HepG2 (cell line): ENCODE results near the gene ZNF385B. TPM values are rescaled to one million over a fixed set of nuclear protein-coding genes. Genes with fewer than 3 reads are reported as not detected.
A peak's percentile ranks its signal among the peaks of the same experiment; 100 is the strongest.

Experiments
- CCDC6 ChIP-seq: sonication (generic); formaldehyde crosslinking; IDR thresholded peaks from 2 replicates; pipeline ENCODE4 v1.8.1; 2022; ENCODE audit warnings: mild to moderate bottlenecking, missing genetic modification reagents, moderate library complexity
- HOXD1 ChIP-seq: sonication (generic); formaldehyde crosslinking; IDR thresholded peaks from 2 replicates; pipeline ENCODE4 v1.5.0; 2020; ENCODE audit warnings: missing genetic modification reagents
- KLF9 ChIP-seq: IDR thresholded peaks from 2 replicates; pipeline ENCODE4 v1.6.1; 2016; ENCODE audit warnings: low read depth
- RARA ChIP-seq: IDR thresholded peaks from 2 replicates; pipeline ENCODE4 v1.6.1; 2016; ENCODE audit warnings: missing genetic modification reagents, missing compliant biosample characterization
- RCOR2 ChIP-seq: IDR thresholded peaks from 2 replicates; pipeline ENCODE4 v1.6.1; 2016; ENCODE audit warnings: missing biosample characterization, missing genetic modification reagents
- SMC3 ChIP-seq: IDR thresholded peaks from 2 replicates; pipeline ENCODE4 v1.6.1; 2011; ENCODE audit warnings: low read length, improper control_type of control experiment
- SMYD3 ChIP-seq: sonication (generic); formaldehyde crosslinking; IDR thresholded peaks from 2 replicates; pipeline ENCODE4 v1.8.1; 2023; ENCODE audit warnings: mild to moderate bottlenecking, missing genetic modification reagents
- THRA ChIP-seq: sonication (generic); formaldehyde crosslinking; IDR thresholded peaks from 2 replicates; pipeline ENCODE4 v1.4.0; 2020; ENCODE audit warnings: missing genetic modification reagents, borderline replicate concordance
- ZNF207 ChIP-seq: fragments of 450-650 bp; IDR thresholded peaks from 2 replicates; pipeline ENCODE4 v1.6.1; 2016; ENCODE audit warnings: antibody characterized with exemption, borderline replicate concordance
- ZNF598 ChIP-seq: sonication (generic); formaldehyde crosslinking; IDR thresholded peaks from 2 replicates; pipeline ENCODE4 v1.5.1; 2020; ENCODE audit warnings: mild to moderate bottlenecking, missing genetic modification reagents, borderline replicate concordance
- ZNF740 ChIP-seq: sonication (generic); formaldehyde crosslinking; IDR thresholded peaks from 2 replicates; pipeline ENCODE4 v1.4.0; 2020; ENCODE audit warnings: missing genetic modification reagents
- ZNF747 ChIP-seq: sonication (generic); formaldehyde crosslinking; IDR thresholded peaks from 2 replicates; pipeline ENCODE4 v1.8.1; 2023; ENCODE audit warnings: missing genetic modification reagents, mild to moderate bottlenecking, borderline replicate concordance
- ZNF761 ChIP-seq: sonication (generic); formaldehyde crosslinking; conservative IDR thresholded peaks from 2 replicates; pipeline ENCODE4 v1.4.0; 2020; ENCODE audit warnings: mild to moderate bottlenecking, missing genetic modification reagents
- polyA plus RNA-seq, 8 experiments: library from polyadenylated mRNA; depleted of rRNA in 3 of 8; stranded (reverse) in 7 of 8; unstranded in 1 of 8; fragments of >200 nt; fragmentation: Illumina TruSeq in 4 of 8; extraction: Trizol in 4 of 8; gene quantifications; 2 replicates each; pipeline versions ENCODE4 v1.2.1 to v1.2.3, GENCODE V29; 2011 to 2016; ENCODE audit warnings: low read depth in 4 of 8, missing spikeins in 1 of 8, mixed read lengths in 1 of 8; ENCODE audit not compliant: insufficient read depth in 1 of 8
- total RNA-seq, 5 experiments: library from RNA; depleted of rRNA; stranded (reverse); fragments of >200 nt; fragmentation: Illumina TruSeq; extraction: Trizol; gene quantifications; 2 replicates each; pipeline ENCODE4 v1.2.3, GENCODE V29; 2016; ENCODE audit warnings: low read depth in 1 of 5
- TF ChIP-seq, protein P1 (sequence below): sonication (generic); formaldehyde crosslinking; IDR thresholded peaks from 2 replicates; pipeline ENCODE4 v1.4.0; 2020; ENCODE audit warnings: missing genetic modification reagents
- TF ChIP-seq, protein P2 (sequence below): sonication (generic); formaldehyde crosslinking; IDR thresholded peaks from 2 replicates; pipeline ENCODE4 v1.4.0; 2020; ENCODE audit warnings: mild to moderate bottlenecking, missing genetic modification reagents
- TF ChIP-seq, protein P3 (sequence below): sonication (generic); formaldehyde crosslinking; IDR thresholded peaks from 2 replicates; pipeline ENCODE4 v1.4.0; 2020; ENCODE audit warnings: missing genetic modification reagents
- TF ChIP-seq, protein P4 (sequence below): IDR thresholded peaks from 2 replicates; pipeline ENCODE4 v1.6.1; 2012; ENCODE audit warnings: low read depth, low read length, improper control_type of control experiment

ZNF385B gene
- total and polyA plus RNA-seq, 2 of the 13 experiments (the other 11 are each of a cell fraction or from before 2014, with no cell fraction given), result 3.3 to 6.7 TPM

DNA sequence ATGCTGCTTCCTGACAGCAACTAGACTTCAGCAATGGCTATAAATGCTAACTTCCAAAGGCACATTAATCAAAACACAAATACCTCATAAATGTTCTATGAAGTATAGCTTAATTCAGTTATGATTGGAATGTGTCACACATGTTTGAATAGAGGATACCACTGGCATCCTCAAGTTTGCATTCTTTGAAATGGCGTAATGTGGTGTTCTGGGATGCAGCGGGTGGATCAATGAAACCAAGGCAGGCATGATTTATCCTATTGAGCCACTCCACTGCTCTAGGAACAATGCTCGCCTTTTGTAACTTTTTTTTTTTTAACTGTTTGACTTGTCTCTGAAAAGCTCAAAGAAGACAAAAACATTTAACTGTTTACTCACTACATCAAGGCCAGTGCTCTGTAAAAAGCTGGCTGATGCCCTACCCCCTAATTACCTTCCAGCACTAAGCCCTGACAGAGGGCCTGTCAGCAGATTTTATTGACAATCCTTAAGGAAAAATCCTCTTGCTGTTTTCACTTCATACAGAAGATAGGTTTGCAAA lies 318.0 kb downstream of the ZNF385B start (continued):
- TF ChIP-seq KLF9 (CRISPR knock-in tag) (peak; percentile 63; the same call in 1 of the 2 replicates), RARA (CRISPR knock-in tag) (peak; percentile 88), ZNF761 (CRISPR knock-in tag) (peak; percentile 90), CCDC6 (CRISPR knock-in tag) (no peak), HOXD1 (CRISPR knock-in tag) (peak; percentile 86), ZNF740 (CRISPR knock-in tag) (0 out of 2 replicates have a peak, but pooled peaks have one; percentile 15), THRA (CRISPR knock-in tag) (peak; percentile 85), RCOR2 (CRISPR knock-in tag) (peak; percentile 99), SMYD3 (CRISPR knock-in tag) (peak; percentile 69; the same call in 1 of the 2 replicates), SMC3 (peak; percentile 42), ZNF747 (CRISPR knock-in tag) (peak; percentile 80; the same call in 1 of the 2 replicates), ZNF598 (CRISPR knock-in tag) (no peak), ZNF207 (no peak)
- TF ChIP-seq, protein P1, sequence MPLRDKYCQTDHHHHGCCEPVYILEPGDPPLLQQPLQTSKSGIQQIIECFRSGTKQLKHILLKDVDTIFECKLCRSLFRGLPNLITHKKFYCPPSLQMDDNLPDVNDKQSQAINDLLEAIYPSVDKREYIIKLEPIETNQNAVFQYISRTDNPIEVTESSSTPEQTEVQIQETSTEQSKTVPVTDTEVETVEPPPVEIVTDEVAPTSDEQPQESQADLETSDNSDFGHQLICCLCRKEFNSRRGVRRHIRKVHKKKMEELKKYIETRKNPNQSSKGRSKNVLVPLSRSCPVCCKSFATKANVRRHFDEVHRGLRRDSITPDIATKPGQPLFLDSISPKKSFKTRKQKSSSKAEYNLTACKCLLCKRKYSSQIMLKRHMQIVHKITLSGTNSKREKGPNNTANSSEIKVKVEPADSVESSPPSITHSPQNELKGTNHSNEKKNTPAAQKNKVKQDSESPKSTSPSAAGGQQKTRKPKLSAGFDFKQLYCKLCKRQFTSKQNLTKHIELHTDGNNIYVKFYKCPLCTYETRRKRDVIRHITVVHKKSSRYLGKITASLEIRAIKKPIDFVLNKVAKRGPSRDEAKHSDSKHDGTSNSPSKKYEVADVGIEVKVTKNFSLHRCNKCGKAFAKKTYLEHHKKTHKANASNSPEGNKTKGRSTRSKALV (CRISPR knock-in tag), result 0 out of 2 replicates have a peak, but pooled peaks have one; percentile 40
- TF ChIP-seq, protein P2, sequence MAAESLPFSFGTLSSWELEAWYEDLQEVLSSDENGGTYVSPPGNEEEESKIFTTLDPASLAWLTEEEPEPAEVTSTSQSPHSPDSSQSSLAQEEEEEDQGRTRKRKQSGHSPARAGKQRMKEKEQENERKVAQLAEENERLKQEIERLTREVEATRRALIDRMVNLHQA (CRISPR knock-in tag), result no peak
- TF ChIP-seq, protein P3, sequence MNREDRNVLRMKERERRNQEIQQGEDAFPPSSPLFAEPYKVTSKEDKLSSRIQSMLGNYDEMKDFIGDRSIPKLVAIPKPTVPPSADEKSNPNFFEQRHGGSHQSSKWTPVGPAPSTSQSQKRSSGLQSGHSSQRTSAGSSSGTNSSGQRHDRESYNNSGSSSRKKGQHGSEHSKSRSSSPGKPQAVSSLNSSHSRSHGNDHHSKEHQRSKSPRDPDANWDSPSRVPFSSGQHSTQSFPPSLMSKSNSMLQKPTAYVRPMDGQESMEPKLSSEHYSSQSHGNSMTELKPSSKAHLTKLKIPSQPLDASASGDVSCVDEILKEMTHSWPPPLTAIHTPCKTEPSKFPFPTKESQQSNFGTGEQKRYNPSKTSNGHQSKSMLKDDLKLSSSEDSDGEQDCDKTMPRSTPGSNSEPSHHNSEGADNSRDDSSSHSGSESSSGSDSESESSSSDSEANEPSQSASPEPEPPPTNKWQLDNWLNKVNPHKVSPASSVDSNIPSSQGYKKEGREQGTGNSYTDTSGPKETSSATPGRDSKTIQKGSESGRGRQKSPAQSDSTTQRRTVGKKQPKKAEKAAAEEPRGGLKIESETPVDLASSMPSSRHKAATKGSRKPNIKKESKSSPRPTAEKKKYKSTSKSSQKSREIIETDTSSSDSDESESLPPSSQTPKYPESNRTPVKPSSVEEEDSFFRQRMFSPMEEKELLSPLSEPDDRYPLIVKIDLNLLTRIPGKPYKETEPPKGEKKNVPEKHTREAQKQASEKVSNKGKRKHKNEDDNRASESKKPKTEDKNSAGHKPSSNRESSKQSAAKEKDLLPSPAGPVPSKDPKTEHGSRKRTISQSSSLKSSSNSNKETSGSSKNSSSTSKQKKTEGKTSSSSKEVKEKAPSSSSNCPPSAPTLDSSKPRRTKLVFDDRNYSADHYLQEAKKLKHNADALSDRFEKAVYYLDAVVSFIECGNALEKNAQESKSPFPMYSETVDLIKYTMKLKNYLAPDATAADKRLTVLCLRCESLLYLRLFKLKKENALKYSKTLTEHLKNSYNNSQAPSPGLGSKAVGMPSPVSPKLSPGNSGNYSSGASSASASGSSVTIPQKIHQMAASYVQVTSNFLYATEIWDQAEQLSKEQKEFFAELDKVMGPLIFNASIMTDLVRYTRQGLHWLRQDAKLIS (CRISPR knock-in tag), result peak; percentile 74
- TF ChIP-seq, protein P4, sequence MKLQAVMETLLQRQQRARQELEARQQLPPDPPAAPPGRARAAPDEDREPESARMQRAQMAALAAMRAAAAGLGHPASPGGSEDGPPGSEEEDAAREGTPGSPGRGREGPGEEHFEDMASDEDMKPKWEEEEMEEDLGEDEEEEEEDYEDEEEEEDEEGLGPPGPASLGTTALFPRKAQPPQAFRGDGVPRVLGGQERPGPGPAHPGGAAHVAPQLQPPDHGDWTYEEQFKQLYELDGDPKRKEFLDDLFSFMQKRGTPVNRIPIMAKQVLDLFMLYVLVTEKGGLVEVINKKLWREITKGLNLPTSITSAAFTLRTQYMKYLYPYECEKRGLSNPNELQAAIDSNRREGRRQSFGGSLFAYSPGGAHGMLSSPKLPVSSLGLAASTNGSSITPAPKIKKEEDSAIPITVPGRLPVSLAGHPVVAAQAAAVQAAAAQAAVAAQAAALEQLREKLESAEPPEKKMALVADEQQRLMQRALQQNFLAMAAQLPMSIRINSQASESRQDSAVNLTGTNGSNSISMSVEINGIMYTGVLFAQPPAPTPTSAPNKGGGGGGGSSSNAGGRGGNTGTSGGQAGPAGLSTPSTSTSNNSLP, result peak; percentile 100
